GM21526 (cell line): ENCODE measurements around the gene TMPO.
"Not testable (repeated sequence)": the region's sequence is repeated elsewhere in the genome, so short reads cannot be mapped to it uniquely, and the experiment has no call there.

ENCODE experiments used
- ATAC-seq: cut with Tn5 transposase; IDR thresholded peaks from one replicate; pipeline ENCODE4 v1.9.1; 2021; ENCODE audit warnings: moderate library complexity; ENCODE audit not compliant: unreplicated experiment, low FRiP score

The TMPO gene

DNA sequence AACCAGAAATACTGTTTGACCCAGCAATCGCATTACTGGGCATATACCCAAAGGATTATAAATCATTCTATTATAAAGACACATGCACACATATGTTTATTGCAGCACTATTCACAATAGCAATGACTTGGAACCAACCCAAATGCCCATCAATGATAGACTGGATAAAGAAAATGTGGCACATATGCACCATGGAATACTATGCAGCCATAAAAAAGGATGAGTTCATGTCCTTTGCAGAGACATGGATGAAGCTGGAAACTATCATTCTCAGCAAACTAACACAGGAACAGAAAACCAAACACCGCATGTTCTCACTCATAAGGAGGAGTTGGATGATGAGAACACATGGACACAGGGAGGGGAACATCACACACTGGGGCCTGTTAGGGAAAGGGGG is 61.4 kb downstream of the TMPO start:
- ATAC-seq, result not testable (repeated sequence)

- ATAC-seq, result no peak
These were observed 63.0 kb downstream of the TMPO start for GRCh38 chr12:98578392-98578791.

- no peak for ATAC-seq
These were observed 63.4 kb downstream of the TMPO start for GRCh38 chr12:98578821-98579220.

GRCh38 chr12:98579347-98579746 is 64.0 kb downstream of the TMPO start:
- ATAC-seq, result no peak

- no peak for ATAC-seq
These were observed 64.4 kb downstream of the TMPO start for GRCh38 chr12:98579835-98580234.

GRCh38 chr12:98580695-98581094 is 65.3 kb downstream of the TMPO start:
- no peak for ATAC-seq

DNA sequence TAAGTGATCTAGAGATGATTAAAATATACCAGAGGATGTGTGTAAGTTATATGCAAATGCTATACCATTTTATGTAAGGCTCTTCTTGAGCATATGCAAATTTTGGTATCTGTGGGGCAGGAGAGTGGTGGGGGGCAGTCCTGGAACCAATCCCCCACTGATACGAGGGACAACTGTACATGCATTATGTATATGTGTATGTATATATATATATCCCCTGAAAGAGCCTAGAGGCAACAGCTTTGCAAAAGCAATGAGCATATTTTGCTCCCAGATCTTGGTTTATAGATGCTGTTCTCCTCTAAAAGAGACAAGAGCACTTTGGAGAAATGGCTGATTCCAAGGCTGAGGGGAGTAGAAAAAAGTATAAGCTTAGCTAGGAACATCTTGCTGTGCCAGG is 65.7 kb downstream of the TMPO start:
- ATAC-seq, result no peak

DNA sequence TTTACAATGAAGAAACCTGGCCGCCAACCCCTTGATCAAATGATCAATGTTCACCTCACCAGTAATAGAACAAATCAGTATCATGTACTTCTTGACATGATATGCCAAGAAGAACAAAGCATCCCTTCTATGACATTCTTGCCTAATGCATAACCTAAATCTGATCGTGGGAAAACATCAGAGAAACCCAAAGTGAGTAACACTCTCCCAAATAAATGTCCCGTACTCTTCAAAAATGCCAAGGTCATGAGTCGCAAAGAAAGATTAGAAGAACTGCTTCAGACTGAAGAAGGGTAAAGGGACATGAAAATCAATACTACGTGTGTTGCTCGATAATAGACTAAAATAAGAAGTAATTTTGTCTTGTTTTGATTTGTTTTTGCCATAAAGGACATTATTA is 66.7 kb downstream of the TMPO start:
- no peak for ATAC-seq

- no peak for ATAC-seq
These were observed 71.7 kb downstream of the TMPO start for GRCh38 chr12:98587084-98587483.

- ATAC-seq, result no peak
These were observed 75.8 kb downstream of the TMPO start for GRCh38 chr12:98591209-98591608.

GRCh38 chr12:98592825-98593322 is 77.5 kb downstream of the TMPO start:
- ATAC-seq, result no peak

GRCh38 chr12:98593351-98594049 is 78.1 kb downstream of the TMPO start, which contains the start of gene SLC25A3:
Gene SLC25A3 (plus strand): TSS chr12:98593686. CDS start chr12:98593979, 293 bp downstream.
- ATAC-seq, result peak; percentile 99

DNA sequence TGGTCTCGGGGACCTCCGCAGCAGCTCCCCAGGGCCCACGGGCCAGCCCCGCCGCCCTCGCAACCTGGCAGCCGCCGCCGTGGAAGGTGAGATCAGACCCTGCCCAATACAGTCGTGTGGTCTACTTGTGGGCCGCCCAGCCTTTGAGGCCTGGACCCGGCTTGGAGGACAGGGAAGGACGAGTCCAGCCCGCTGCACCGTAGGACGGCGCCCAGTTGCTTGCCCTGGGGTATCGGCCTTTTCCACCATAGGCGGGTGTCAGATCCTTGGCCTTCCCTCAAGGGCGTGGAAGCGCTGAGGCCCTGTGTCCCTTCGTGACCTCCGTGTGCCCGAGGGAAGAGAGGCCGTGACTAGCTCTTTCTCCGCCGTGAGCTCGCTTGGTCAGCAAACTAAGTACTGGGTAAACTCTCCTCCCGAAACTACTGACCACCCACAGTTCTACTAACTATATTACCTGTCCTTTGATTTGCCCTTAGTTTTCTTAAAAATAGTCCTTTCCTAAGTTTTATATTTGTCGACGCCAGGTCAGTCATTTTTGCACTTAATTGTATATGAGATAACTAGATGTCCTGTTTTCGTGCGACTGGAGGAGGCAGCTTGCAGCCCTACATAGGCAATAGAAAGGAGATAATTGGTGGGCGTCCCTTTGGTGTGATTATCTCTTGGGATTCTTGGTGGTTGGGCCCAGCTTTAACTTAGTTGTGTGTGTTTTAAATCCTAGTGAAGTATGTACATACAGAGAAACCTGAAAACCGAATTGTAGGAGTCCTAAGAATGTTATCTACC is 78.9 kb downstream of the TMPO start:
- no peak for ATAC-seq

DNA sequence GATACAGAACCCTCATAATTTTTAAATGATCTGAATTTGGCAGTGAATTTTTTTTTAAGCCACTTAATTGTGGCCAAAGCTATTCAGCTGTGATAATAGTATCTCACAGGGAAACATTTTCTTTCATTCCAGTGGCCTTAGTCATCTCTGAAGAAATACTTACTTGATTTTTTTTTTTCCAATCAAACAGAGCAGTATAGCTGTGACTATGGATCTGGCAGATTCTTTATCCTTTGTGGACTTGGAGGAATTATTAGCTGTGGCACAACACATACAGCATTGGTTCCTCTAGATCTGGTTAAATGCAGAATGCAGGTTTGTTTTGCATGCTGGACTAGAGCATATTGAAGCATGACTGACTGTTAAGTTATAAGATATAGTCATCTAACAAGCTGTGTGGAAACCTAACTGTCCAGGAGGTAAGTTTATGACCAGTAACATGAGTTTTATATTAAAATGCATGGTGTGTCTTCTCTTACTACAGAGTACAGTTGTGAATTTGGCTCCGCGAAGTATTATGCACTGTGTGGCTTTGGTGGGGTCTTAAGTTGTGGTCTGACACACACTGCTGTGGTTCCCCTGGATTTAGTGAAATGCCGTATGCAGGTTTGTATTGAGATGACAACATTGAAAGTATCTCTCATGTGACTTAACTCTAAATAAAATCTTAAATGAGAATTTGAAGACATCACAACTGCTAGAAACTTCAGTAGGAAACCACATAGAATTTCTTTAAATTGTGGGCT is 80.0 kb downstream of the TMPO start:
- no peak for ATAC-seq

DNA sequence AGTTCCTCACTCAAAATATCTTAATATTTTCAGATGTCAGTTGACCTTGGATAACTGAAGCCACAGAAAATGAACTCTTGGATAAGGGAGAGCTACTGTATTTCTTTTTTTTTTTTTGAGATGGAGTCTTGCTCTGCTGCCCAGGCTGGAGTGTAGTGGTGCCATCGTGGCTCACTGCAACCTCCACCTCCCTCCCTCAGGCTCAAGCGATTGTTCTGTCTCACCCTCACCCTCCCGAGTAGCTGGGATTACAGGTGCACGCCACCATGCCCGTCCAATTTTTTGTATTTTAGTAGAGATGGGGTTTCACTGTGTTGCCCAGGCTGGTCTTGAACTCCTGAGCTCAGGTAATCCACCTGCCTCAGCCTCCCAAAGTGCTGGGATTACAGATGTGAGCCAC is 81.9 kb downstream of the TMPO start:
- ATAC-seq, result not testable (repeated sequence)
